HG03025 (cell line): ENCODE data around the gene CTIF.

Experiments used
- ATAC-seq: cut with Tn5 transposase; IDR thresholded peaks from one replicate; pipeline ENCODE4 v1.9.1; 2021; ENCODE audit warnings: mild to moderate bottlenecking, moderate library complexity; ENCODE audit not compliant: unreplicated experiment, low FRiP score

CTIF gene

DNA sequence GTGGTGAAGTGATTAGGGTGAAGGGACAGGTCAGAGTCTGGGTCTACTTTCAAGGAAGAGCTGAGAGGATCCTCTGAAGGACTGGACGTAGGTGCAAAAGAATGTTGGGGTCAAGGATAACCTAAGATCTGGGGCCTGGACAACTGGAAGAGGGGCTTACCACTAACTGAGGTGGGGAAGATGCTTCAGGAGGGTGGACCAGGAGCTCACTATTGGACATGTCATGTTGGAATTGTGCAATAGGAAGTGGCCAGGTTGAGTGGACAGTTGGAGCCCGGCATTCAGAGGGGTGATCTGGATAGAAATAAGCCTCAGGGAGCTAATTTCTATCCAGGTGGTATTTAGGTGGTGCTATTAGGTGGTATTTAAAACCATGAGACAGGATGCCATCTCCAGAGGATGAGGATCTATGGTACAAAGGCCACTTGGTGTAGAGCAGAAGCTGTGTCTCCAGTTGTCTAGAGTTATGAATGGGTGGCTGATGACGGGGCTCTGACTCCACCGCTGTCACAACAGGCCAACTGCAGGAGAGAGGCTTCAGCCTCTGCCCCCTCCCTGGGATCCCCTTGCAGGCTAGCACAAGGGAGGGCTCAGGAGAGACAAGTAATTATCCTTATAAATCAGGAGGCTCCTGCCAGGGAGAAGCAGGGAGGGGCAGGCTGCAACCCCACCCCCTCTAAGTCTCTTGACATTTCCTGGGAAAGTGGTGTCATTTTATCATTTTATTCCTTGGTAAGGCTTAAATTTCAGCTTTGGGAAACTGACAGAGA is 254.0 kb downstream of the CTIF start:
- ATAC-seq: no peak

DNA sequence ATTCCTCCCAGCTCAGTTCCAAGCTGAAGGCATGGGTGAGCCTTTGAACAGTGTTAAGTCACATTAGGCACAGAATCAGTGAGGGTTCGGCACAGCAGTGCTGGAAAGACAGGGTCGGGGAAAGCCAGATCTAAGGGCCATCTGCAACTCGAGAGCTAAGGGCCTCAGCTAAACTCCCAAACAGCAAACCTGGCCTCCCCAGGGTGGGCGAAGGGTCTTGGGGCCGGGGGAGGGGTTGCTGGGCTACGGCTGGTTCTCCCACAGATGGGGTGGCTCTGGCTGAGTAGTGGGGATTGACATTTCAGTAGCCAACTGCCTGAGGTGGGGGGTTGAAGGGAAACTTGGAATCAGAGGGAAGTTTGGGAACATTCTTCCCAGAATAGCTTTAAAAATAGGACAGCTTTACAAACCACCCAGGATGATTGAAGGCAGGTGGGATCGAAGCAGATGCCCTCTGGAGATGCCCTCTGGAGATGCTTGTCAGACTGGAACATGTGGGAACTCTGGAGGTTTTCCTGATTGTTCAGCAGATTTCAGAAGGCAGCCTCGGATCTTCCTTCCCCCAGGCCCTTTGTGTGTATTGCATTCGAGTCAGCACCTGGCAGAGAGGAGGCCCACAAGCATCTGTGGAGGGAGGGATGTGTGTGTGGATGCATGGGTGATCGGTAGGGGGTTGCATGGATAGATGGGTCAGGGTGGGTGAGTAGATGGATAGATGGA is 255.6 kb downstream of the CTIF start:
- ATAC-seq: no peak

DNA sequence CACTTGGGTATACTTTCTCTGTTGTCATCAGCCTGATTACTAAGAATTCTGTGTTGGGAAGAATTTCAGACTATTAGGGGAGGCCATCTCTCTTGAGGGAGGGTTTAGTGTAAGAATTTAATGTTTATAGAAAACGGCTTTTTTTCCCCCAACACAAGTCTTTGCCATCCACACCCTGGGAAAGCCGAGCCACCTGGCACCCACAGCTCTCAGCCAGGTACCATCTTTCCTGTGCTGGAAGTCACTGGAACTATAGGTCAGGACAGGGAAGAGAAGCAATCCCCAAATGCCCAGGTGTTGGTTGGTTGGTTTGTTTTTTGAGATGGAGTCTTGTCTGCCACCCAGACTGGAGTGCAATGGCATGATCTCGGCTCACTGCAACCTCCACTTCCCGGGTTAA is 256.9 kb downstream of the CTIF start:
- ATAC-seq: no peak

DNA sequence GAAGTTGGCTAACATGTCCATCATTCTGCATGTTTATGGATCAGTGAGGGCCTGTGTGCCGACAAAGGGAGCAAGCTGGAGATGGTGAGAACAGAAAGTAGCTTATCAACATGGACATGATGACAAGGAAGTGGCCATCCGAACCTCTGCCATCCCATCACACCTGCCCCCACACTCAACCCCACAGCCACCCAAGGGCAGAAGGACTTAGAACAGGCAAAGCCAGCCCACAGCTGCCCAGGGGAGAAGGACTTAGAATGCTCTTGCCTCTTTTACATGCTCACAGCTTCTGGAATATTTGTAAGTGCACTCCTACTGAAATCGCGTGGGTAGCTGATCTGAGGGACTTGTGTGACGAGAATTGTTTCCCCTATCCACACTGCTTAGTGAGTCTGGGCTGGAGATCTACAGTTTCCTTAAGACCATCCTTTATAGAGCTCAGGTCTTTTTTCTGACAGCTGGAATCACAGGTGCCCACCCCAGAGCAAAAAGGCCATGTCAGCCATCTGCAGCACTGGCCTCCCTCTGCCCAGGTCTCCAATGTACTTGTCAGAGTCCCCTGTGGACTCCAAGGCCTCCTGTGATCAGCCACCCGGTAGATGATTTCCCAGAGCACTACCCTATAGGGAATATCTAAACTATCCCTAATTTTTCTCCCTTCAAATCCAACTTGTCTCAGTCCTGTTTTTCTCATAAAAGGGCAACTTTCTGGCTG is 257.8 kb downstream of the CTIF start:
- ATAC-seq: no peak

DNA sequence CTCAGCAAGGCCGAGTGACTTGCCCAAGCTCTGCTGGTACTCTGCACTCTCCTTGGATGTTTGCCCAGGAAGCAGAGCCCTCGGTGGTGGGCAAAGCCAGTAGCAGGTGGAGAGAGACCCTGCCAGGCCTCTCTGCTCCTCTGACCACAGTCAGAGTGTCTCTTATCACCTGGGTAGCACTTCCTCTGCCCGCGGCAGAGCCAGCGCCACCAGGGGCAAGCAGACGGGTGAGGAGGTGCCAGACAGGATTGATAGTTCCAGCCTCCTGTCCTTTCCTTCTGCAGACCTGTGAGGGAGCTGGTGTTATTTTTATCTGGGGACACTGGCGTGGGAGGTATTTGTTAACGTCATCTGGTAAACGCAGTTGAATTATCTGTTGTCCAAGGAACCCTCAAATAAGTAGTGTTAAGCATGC is 259.0 kb downstream of the CTIF start:
- ATAC-seq: no peak

DNA sequence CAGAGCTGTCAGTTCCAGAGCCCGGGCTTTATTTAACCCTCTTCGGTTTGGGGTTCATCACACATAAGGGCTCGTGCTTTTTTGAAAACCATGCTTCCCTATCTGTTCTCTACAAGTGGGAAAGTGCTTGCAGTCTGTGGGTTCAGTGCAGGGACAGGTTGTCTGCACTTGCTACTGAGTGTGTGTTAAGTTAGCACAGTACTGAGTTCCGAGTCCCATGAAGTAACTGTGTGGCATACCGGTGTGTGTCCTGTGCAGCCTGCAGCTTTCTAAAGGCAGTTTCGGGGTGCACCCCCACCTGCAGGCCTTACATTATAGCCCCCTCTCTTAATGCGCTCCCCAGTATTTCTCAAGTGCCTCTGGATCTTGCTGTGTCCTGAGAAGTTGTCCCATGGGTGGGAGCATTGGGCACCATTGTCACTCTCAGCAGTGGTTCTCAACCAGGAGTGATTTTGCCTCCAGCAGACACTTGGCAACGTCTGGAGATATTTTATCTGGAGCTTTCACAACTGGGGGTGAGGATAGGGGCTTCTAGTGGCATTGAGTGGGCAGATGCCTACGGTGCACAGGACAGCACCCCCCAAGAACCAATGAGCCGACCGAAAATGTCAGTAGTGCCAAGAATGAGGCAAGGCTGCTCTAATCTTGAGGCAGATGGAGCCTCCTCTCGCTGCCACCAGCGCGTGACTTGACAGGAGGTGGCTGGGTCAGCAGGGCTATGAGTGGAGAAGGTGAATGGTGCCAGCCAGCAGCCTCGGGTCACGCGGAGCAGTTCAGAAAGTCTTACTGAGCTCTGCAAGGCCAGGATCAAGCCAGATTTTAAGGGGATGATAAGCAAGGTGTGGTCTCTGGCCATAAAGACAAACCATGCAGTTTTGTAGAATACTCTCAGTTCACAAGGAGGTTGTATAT is 259.8 kb downstream of the CTIF start:
- ATAC-seq: no peak

DNA sequence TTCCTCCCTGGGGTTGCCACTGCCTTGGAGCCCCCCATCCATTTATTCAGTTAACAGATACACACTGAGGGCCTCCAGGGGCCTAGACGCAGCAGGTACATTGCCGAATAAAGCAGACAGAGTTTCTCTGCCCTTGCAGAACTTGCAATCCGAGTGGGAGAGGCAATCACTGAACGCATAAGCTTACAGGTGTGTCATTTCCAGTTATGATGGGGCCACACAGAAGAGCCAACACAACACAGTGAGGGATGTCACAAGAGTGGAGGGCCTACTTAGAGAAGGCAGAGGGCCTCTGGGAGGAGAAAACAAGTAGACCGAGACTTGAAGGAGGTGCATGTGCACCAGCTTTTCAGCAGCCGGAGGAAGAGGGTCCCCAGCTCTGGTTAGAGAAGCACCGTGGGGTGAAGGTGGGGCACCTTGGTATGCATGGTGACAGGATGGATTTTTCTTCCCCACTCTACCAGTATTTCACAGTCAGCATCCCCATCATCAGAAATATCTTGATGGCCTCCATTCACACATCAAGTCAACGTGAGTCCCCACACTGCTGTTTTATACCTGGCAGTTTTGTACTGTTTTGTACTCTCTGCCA is 261.0 kb downstream of the CTIF start:
- no peak for ATAC-seq

DNA sequence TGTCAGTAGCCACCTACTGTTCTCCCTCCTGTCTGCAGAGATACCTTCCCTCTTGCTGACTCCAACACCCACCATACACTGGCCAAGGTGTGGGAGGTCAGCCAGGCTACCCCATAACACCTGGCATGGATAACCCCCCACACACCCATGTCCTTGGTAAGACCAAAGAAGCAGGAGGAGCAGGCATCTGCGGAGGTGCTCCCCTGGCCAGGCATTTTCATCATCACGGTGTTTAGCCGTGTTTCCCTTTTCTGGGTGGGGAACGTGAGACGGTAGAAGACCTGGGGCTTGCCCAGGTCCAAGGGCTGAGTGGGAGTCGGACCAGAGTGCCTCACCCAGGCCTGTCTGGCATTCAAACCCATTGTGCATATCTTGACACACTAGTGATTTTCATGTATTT is 261.6 kb downstream of the CTIF start:
- ATAC-seq: no peak

DNA sequence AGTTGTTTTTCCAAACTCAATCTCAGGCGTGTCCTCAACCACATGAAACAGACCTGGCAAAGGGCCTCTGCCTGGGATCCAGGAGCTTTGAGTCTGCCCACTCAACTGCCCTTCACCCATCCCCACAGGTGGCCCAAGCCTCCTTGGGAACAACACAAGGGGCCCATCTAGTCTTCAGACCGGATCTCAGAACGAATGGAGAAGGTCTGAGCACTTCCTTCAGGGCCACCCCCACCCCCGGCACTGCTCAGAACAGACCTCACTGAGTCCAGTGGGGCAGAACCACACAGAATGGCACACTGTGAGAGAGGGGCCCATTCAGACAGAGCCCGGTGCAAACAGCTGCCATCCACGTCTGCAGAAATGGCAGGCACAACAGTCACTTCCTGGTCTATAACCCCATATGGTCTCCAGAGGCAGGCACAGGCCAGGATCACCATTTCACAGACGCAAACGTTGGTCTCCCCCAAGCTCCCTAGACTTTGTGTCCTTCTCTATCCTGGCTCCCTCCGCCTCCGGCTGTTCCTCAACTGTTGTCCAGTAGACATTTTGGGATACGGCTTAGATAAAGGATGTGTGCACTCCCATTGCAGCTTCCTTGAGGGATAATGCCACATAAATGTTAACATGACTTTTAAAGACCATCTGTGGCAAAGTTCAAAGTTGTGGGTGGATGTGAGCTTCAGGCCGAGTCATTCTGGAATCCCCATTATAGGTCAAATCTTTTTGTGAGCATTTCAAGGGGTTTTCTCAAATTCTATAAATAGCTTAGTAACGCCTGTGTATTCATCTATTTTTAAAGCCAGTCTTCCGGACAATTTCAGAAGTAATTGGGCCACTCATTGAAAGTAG is 262.3 kb downstream of the CTIF start:
- peak; percentile 53 for ATAC-seq

DNA sequence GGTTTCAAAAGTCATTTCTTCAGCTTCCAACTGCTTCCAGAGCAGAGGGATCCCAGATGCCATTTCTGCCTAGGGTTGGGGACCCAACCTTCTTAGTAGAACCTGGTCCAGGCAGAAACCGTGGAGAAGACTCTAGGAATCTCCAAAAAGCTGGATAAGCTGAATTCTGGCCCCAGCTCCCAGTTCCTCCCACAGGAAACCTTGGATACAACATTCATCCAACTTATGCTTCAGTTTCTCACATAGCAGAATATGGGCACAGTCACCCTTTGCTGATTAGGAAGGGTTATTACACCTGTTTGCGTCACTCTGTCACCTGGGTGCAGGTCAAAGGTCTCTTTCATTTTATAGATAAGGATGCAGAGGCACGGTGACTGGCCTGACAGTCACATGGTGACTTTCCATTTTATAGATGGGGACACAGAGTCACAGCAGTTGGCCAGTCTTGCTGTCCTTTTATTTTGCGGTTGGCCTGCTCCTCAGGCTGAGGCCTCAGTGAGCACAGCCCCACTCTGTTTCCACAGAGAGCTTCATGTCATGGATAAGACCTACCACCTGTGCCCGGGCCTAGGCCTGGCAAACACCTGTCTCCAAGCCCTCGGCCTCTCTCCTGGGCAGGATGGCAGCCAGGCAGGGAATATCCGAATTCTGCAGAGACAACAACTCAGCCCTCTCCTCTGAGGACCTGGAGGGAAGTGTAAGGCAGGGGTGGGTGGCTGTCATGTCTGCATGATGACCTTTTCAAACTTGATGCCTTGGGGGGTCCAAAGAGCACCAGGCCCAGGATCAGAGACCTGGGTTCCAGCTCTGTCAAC is 263.1 kb downstream of the CTIF start:
- ATAC-seq: no peak

DNA sequence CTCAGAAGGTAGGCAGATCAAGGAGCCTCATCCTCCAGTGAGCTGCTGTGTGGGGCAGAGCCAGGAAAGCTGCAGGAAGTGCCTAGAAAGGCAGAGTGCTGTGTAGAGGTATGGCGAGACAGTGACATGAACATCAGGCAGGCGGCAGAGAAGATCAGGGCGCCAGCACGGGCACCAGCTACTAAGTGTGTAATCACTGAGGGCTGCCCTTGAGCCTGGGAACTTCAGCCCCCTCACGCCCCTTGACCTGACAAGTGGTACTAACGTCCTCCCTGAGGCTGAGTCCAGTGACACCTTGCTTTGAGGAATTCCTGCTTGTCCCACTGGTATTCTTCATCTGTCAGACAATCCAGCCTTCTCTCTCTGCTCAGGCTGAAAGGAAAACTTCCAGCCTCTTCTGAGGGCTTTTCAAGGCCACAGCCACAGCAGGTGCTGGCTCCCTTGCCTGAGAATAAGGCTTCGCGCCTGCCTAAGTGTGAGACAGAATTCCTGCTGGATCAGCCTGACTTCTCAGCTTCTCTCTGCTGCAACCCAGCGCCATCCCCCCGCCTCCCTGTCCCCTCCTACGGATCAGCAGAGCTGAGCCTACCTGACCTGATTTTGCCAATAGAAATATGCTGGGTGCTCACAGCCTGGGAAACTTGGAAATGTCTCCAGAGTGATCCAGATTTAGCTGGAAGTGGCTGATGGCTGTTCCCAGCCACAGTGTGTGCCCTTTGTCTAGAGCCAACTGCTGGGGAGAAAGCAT is 263.9 kb downstream of the CTIF start:
- ATAC-seq: no peak

DNA sequence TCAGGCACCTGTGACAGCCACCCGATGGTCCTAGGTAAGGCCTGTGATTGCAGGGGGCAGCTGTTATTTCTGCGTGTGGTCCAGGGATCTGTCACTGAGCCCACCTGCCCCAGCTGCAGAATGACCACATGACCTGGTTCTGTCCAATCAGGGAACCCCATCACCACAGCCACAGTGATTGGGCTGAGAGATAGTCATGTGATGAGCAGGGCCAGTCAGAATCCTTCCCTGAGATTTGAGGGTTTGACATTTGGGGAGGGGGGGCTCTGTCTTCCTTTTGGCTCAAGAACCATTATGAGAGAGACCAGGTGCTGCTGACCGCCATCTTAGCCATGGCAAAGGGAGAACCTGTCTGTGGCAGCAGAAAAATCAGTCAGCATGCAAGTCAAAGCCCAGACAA is 264.7 kb downstream of the CTIF start:
- no peak for ATAC-seq

DNA sequence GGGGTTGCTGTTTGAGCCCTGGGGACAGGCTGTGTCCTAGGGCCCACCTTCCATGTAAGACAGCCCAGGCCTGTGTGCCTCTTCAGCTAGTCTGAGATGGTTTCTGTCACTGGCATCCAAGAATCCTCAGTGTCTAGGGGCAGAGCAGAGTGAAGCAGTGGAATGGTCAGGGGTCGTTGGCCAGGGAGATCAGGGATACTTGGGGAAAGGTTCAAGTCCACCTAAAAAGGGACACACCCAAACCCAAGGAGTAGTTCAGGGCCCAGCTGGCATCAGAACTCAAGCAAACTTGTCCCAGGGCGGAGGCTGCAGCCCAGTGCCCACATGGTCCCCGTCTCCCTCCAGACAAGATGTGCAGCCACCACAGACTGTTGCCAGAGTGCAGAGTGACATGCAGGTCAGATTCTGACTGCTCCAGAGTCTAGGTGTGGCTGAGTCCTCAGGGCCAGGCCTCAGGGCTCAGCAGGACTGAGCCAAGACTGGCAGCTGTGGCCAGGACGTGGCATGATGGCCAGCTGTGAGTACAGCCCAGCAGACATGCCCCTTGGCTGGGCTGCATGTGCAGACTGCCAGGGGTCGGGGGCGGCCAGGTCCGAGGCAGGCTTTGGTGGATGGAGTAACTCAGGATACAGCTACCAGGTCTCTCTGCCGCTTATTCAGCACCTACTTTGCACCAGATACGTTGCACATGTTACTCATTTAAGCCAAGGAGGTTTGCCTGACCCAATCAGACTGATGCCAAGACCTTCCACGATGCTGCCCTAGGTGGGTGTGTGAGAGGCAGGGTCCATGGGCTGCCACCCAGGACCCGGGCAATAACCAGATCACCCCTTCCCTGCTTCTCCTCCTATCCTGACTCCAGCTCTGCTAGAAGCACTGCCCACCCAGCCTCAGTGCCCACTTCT is 265.4 kb downstream of the CTIF start:
- ATAC-seq: no peak

DNA sequence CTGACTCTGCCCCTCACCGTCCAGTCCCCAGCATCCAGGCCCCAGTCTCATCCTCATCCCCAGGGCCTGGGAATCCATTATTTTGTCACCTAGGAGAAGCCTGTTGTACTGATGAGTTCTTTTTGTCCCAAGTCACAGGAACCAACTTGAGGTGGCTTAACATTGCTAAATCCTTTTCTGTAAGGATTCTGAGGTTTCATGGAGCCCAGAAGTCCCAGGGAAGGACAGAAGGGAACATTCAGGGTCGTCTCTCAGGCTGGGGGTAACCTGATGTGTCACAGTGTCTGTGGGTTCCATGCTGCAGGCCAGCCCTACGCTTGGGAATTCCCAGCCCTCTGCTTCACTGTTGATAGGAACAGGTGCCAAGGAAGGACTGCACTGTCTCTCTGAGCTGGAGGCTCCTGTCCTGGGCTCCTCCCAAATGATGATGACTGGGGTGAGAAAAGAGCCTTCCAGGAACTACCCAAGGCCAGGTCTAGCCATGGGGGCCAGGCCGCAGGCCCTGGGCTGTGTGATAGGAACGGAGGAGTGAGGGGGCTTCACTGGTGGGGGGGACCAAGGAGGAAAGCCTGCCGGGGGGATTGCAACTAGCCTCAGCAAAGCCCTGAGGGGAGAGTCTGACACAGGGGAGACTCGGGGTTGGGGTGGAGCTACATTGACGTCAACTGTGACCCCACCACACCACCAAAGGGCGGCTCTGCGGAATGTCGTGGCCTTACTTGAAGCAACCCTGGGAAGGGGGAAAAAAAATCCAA is 266.2 kb downstream of the CTIF start:
- ATAC-seq: no peak

DNA sequence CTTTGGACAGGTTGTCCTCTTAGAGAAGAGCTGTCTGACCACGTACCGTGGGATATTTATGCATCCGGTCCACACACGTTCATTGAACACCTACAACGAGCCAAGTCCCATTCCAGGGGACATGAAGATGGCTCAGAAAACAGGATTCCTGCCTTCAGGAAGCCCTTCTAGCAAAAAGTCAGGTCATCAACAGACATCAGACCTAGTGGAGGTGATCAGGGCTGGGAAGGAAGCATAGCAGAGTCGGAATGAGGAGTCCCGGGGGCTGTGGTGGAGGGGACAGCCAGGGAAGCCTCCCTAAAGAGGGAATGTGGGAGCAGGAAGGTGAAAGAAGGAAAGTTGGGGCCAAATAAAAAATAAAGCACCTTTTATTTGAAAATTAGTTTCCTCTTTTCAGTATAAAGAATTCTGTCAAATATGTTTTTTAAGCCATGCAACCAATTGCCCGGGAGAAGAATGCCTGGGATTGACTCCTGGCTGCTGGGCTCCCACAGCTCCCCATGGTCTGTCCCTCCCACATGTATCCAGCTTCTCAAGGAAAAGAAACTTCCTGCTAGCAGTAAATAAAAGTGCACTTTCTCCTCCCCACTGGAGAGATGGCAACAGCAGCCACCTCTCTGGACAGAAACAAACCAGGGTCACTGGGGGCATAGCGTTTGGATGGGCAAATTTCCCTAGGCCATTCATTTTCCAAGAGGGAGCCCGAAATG is 267.1 kb downstream of the CTIF start:
- no peak for ATAC-seq
